ENCODE data around the gene THSD4. TPM values are rescaled to one million over a fixed set of nuclear protein-coding genes. Genes with fewer than 3 reads are reported as not detected.

Gene THSD4
- total RNA-seq, 2 experiments from 2014 or later: not detected

DNA sequence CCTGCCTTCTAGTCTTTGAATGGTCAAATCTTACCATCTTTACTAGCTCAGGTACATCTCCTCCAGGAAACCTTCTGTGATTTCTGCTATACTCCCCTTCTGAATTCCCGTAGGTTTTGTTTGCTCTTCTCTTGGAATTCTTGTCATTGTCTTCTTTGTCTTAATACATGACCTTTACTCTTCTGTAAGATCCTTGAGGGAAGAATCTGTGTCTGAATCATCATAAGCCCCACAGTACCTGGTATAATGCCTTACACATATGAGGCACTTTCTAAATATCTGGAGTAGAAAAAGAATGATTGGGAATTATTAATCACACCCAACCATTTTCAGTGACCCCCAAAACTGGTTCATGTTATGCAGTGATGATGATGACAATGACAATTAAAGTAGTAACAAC is 485.0 kb downstream of the THSD4 start:
- Mint-ChIP-seq H3K9me3 (no peaks in the 10 kb centered on the region), H3K36me3 (ENCODE audit: low read depth) (no peaks in the 10 kb centered on the region), H3K4me3 (no peak overlapping the region), H3K27me3 (peaks cover 27% of the 10 kb centered on the region), H3K27ac (no peak overlapping the region), H3K4me1 (ENCODE audit: low read depth) (no peaks in the 10 kb centered on the region)
- ChIA-PET CTCF (no interaction called here), POLR2A (no interaction called here)
- H3K27ac ChIP-seq (ENCODE audit: low read depth in 1 of 2, low read length in 2 of 2): no peak overlapping the region
- H3K4me3 ChIP-seq (ENCODE audit: low read length): no peak overlapping the region
- no peaks in the 10 kb centered on the region for H3K27me3 ChIP-seq (ENCODE audit: control insufficient read depth in 1 of 2, insufficient read depth in 2 of 2, low read length in 2 of 2)
- TF ChIP-seq, protein P1, sequence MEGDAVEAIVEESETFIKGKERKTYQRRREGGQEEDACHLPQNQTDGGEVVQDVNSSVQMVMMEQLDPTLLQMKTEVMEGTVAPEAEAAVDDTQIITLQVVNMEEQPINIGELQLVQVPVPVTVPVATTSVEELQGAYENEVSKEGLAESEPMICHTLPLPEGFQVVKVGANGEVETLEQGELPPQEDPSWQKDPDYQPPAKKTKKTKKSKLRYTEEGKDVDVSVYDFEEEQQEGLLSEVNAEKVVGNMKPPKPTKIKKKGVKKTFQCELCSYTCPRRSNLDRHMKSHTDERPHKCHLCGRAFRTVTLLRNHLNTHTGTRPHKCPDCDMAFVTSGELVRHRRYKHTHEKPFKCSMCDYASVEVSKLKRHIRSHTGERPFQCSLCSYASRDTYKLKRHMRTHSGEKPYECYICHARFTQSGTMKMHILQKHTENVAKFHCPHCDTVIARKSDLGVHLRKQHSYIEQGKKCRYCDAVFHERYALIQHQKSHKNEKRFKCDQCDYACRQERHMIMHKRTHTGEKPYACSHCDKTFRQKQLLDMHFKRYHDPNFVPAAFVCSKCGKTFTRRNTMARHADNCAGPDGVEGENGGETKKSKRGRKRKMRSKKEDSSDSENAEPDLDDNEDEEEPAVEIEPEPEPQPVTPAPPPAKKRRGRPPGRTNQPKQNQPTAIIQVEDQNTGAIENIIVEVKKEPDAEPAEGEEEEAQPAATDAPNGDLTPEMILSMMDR (IDR thresholded peaks at IDR 0.05): no peak
- intact Hi-C loops (cut with DNase I, micrococcal nuclease): no loop called here
- ATAC-seq (ENCODE audit: poor library complexity) (no peak), DNase-seq (no peak)
- no peaks in the 10 kb centered on the region for H3K9me3 ChIP-seq (ENCODE audit: control insufficient read depth in 1 of 2, insufficient read depth in 1 of 2, low read length in 2 of 2)
- H3K4me1 ChIP-seq (ENCODE audit: insufficient read depth, low read length): no peaks in the 10 kb centered on the region
- no peaks in the 10 kb centered on the region for H3K36me3 ChIP-seq (ENCODE audit: insufficient read depth, low read length)

DNA sequence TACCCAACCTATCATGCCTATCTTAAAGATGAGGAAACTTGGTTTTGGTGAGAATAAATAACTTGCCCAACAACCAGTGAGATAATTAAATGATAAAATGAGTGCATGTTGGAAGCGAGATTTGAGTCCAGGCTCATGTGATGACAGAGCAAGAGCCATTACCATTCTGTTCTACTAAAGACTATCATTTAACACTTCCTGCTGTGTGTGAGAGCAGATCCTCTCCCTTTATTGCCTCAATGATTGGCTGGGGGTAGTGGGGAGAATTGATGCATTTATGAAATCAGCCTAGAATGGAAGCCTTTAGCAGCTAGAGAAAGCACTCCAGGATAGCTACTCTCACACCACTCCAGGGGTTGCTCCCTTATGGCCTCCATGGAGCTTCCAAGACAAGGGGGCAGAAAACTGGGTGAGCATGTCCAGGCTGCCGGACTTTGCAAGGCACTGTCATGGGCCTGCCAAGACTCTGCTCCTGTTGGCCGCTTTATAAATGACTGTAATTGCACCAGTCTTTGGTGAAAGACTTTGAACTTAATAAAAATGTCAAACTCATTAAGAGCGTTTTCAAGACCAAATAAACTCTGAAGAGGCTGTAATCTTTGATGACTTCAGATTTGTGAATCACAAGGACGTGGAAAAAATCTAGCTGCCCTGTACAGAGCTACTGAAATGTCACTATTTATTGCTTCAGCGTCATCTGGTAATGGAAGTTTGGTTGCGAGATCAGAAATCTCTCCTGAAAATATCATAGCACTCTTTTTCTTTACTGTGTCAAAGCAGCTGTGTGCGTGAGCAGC is 486.0 kb downstream of the THSD4 start:
- H3K27me3 Mint-ChIP-seq: peaks cover 36% of the 10 kb centered on the region
- DNase-seq (no peak), ATAC-seq (ENCODE audit: poor library complexity) (no peak)
- H3K27ac Mint-ChIP-seq: no peak overlapping the region
- Histone ChIP-seq H3K9me3 (ENCODE audit: control insufficient read depth in 1 of 2, insufficient read depth in 1 of 2, low read length in 2 of 2) (no peaks in the 10 kb centered on the region), H3K27ac (ENCODE audit: low read depth in 1 of 2, low read length in 2 of 2) (no peak overlapping the region), H3K4me1 (ENCODE audit: insufficient read depth, low read length) (no peaks in the 10 kb centered on the region), H3K36me3 (ENCODE audit: insufficient read depth, low read length) (no peaks in the 10 kb centered on the region), H3K27me3 (ENCODE audit: control insufficient read depth in 1 of 2, insufficient read depth in 2 of 2, low read length in 2 of 2) (peaks cover 0 to 4% of the 10 kb centered on the region in 2 experiments), H3K4me3 (ENCODE audit: low read length) (no peak overlapping the region)
- intact Hi-C loops (cut with DNase I, micrococcal nuclease): no loop called here
- H3K4me3 Mint-ChIP-seq: no peak overlapping the region
- CTCF ChIA-PET: no interaction called here
- POLR2A ChIA-PET: no interaction called here
- H3K4me1 Mint-ChIP-seq (ENCODE audit: low read depth): no peaks in the 10 kb centered on the region
- no peaks in the 10 kb centered on the region for H3K36me3 Mint-ChIP-seq (ENCODE audit: low read depth)
- no peaks in the 10 kb centered on the region for H3K9me3 Mint-ChIP-seq
- TF ChIP-seq, protein P1 (IDR thresholded peaks at IDR 0.05): no peak

DNA sequence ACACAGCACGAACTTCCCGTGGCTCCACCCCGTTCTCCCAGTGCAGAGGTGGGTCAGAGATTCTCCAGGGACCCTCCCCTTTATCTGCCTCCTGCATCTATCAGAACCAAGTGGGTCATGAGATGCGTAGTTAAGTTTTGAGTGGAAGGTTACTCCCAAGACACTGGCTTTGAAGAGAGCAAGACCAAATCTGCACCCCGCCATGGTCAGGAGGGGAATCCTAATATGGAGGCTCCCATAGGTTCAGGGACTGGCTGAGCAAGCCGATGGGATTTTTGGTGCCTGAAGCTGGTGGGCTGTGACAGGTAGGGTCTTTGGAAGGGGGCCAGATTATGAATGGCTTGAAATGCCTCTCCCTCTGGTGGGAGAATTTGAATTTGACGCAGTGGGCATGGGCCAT is 488.1 kb downstream of the THSD4 start:
- POLR2A ChIA-PET: no interaction called here
- H3K4me3 Mint-ChIP-seq: no peak overlapping the region
- H3K9me3 Mint-ChIP-seq: no peaks in the 10 kb centered on the region
- CTCF ChIA-PET: no interaction called here
- TF ChIP-seq, protein P1 (IDR thresholded peaks at IDR 0.05): no peak
- no peak overlapping the region for H3K27ac Mint-ChIP-seq
- H3K27me3 Mint-ChIP-seq: peaks cover 45% of the 10 kb centered on the region
- H3K4me3 ChIP-seq (ENCODE audit: low read length): no peak overlapping the region
- H3K36me3 ChIP-seq (ENCODE audit: insufficient read depth, low read length): no peaks in the 10 kb centered on the region
- no peaks in the 10 kb centered on the region for H3K4me1 ChIP-seq (ENCODE audit: insufficient read depth, low read length)
- DNase-seq: no peak
- no peaks in the 10 kb centered on the region for H3K36me3 Mint-ChIP-seq (ENCODE audit: low read depth)
- H3K9me3 ChIP-seq (ENCODE audit: control insufficient read depth in 1 of 2, insufficient read depth in 1 of 2, low read length in 2 of 2): no peaks in the 10 kb centered on the region
- no peaks in the 10 kb centered on the region for H3K4me1 Mint-ChIP-seq (ENCODE audit: low read depth)
- ATAC-seq (ENCODE audit: poor library complexity): no peak
- intact Hi-C loops (cut with DNase I, micrococcal nuclease): no loop called here
- H3K27me3 ChIP-seq (ENCODE audit: control insufficient read depth in 1 of 2, insufficient read depth in 2 of 2, low read length in 2 of 2): peaks cover 0 to 4% of the 10 kb centered on the region in 2 experiments
- no peak overlapping the region for H3K27ac ChIP-seq (ENCODE audit: low read depth in 1 of 2, low read length in 2 of 2)

All from CD4-positive, alpha-beta T cell (primary cell).